T-helper 1 cell treated with Interleukin-12 subunit alpha and Interleukin-12 subunit beta and Interleukin-4 antibody, amounts not matched to agents 30 ng/mL and 1 ng/mL, for 36 hours (primary cell): ENCODE results near the gene FZD7. TPM values are rescaled to one million over a fixed set of nuclear protein-coding genes. Genes with fewer than 3 reads are reported as not detected.

Experiments used
- intact Hi-C: fragments of 100-400 bp; cut with micrococcal nuclease; formaldehyde crosslinking; loops from one replicate; pipeline ENCODE4 v1.15.1; 2024
- total RNA-seq: library from RNA; stranded (reverse); gene quantifications from 2 replicates; pipeline ENCODE4 v1.2.3, GENCODE V29; 2022

The FZD7 gene
- 0.29 and 0.83 TPM in 2 replicates for total RNA-seq

DNA sequence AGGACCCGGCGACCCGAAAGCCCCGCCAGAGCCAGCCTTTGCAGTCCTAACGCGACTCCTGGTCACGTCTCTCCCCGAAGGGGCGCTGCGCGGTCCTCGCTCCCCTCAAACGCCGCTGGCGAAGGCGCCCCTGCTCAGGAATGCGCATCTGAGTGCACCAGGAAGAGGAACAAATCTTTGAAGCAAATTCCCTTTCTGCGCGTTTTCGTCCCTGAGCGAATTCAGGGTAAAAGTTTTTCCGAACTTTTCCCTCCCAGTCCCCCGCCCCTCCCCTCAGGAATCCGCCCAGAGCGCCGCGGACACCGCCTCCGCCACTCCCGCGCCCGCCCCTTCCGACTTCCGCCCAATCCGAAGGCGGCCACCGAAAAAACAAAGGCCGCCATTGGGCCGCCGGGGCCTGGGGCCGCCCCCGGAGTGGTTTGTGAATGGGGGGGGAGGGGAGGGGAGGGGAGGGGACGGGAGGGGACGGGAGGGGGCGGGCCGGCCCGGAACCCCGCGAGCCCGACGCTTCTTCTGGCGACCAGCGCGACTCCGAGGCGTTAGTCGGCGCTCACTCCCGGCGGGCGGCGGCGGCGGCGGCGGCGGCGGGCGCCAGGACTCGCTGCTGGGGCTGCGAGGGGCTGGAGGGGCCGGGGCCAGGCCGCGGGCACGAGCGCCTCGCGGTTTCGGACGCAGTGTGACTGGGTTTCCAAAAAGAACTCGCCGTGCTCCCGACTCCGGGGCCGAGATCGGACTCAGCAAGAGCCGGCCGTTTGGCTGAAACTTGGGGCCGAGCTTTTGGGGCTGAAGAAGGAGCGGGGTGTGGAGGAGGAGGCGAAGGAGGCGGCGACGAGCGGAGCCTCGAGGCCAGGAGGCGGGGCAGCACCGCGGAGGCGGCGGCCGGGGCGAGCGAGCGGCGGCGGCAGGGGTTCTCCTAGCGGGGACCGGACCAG is at the start of gene FZD7:
FZD7 (plus strand) TSS at position 539 of the 932 bp plus-strand sequence. CDS start 793 bp downstream, outside the sequence.
- intact Hi-C loops = loop anchor here (1.0 to 10.0 kb wide), 12 partner anchors 173 to 1321 kb away; partner anchors contain the start of genes BMPR2, HYCC2, NBEAL1 and NDUFB3

GRCh38 chr2:201984333-201984732 is 49.3 kb upstream of the FZD7 start:
- intact Hi-C loops = no loop called here

- intact Hi-C loops = no loop called here
Observed at GRCh38 chr2:201984800-201985525, 48.7 kb upstream of the FZD7 start.

DNA sequence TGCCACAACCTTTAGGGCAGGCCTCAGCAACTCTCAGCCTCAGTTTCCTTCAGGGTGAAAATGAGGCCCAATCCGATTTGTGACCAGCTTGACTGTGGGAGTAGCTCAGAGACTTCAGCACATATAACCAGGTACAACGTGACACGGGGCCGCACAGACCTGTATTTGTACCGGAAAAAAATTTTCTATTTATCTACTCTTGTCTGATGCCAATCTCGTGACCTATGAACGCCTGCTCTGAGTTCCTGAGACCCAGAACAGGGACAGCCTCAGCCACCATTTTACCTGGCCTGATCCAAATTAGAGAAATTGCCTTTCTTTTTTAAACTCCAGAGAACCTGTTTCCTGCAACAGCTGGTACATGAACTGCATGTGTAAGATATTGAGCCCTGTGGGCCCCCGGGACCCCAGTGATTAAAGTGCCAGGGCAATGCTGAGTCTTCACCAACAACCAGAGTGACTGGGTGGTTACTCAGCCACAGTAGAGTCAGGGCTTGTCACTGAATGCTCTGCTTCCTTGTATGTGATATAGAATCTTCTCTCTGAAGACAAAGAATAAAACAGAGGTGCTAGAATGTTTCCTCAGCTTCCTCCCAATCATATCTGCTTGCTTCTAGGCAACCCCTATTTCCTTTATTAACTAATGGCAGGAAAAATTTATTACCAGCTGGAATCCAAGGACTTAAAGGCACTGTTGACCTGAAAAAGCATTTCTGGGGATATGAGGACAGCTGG is 47.8 kb upstream of the FZD7 start:
- intact Hi-C loops = no loop called here

DNA sequence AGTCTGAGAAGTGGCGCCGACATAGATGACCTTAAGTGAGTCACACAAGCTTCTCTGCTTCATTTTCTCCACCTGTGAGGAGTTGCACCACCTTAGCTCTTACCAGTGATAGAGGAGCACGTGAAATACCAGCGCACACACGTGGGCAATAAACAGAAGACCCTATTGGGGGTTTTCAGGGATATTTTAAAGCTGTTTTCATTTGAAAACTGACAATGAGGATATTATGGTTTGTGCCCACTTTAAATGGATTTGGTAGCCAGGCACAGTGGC is 47.3 kb upstream of the FZD7 start:
- intact Hi-C loops = no loop called here

GRCh38 chr2:201987426-201987825 is 46.2 kb upstream of the FZD7 start:
- intact Hi-C loops = no loop called here

- intact Hi-C loops = no loop called here
Observed at GRCh38 chr2:201990069-201990468, 43.6 kb upstream of the FZD7 start.

DNA sequence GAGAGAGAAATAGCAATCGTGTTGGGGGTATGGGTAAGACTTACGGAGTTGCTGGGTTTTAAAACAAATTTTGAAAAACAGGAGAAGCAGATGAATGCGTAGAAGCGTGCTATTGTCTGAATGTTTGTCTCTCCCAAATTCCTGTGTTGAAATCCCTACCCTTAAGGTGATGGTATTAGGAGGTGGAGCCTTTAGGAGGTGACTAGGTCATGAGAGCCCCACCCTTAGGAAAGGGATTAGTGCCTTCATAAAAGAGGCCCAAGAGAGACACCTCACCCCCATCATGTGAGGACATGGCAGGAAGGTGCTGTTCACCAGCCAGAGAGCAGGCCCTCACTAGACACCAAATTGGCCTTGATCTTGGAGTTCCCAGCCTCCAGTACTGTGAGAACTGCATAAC is 40.7 kb upstream of the FZD7 start:
- intact Hi-C loops = no loop called here

- intact Hi-C loops = no loop called here
Observed at GRCh38 chr2:201994973-201995638, 38.5 kb upstream of the FZD7 start.

- intact Hi-C loops = no loop called here
Observed at GRCh38 chr2:201996006-201996405, 37.6 kb upstream of the FZD7 start.

DNA sequence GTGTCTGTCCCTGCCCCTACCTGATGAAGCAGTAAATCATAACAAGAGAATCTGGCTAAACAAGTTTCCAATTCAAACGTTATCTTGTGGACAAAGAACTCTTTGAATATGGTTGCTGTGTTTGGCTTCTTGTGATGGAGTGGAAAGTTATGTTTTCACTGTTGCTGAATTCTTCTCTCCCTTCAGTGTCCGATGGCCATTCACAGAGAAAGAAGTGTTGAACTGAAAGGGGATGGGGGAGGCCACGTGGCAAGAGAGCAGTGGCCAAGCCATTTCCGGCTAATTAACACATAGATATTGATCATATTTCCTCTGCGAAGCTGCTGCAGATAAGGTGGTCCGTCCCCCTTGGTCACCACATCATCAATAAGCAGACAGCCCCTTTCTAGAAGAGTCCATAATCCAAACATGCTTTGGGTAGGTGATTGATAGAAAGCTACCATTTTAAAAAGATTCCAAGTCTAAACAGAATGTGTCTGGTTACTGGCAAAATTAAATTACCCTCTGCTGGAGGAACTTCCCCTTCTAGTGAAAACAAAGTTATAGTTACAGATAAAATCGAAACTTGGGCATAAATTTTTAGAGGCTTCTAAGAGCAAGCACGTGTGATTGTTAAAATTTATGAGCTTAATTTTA is 36.9 kb upstream of the FZD7 start:
- intact Hi-C loops = no loop called here

GRCh38 chr2:201999279-201999678 is 34.4 kb upstream of the FZD7 start:
- intact Hi-C loops = no loop called here

DNA sequence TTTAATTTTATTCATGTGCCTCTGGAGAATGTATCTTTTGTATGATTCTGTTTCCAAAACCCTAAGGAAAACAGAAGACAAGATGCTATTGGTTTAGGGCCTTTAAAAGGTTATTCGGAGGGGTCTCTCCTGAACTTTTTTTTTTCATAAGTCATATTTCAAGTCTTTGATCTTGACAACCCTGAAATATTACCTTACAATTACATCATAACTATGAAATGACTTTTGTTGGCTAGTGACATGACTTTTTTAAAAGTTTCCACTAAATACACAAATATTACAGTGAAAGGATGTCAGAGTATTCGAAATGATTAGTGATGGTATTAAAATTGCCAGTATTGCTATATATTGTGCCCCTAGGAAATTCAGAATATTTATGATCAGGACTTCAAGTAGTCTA is 31.8 kb upstream of the FZD7 start:
- intact Hi-C loops = no loop called here

- intact Hi-C loops = no loop called here
Observed at GRCh38 chr2:202002381-202002780, 31.3 kb upstream of the FZD7 start.

- intact Hi-C loops = no loop called here
Observed at GRCh38 chr2:202005272-202005887, 28.3 kb upstream of the FZD7 start.

GRCh38 chr2:202006301-202006700 is 27.4 kb upstream of the FZD7 start:
- intact Hi-C loops = no loop called here

DNA sequence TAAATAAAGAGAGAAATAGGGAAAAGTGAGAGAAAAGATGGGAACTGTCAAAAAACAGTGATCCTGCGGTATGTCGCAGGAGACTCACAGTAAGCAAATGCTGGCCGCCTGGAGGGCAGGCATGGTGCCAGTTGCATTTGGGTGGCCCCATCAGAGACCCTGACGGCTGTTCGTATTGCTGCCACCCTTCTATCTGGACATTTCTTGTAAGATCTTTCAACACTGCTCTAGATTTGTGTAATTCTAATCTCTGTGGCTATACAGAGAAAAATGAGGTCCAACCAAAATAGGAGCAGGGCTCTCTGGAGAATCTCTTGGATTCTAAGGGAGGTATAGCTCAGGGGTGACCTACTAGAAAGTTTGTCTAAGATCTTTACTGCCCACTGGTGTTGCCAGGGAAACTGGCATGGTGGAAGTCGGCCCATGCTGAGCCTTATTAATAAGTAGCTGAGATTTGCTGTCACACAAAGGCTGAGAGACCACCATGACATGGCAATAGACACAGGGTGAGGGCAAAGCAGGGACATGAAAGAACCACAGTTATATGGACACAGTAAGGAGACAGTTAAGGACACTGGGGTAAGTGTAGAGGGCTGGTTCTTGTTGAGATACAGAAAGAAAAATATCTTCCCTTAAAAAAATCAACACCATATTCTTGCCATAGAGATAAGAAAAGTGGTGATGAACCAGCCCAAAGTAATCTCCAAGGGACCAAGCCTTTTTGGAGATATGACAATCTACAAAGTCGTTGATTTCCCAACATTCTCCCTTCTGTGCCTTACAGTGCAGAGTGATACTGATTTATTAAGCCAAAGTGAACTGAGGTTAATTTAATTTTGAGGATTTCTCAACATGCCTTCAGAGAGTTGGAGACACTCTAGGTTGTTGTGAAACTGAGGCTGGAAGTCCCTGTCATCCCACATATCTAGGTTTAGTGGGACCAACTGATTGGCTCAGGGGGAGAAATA is 26.4 kb upstream of the FZD7 start:
- intact Hi-C loops = no loop called here

GRCh38 chr2:202007983-202008354 is 25.7 kb upstream of the FZD7 start:
- intact Hi-C loops = no loop called here

DNA sequence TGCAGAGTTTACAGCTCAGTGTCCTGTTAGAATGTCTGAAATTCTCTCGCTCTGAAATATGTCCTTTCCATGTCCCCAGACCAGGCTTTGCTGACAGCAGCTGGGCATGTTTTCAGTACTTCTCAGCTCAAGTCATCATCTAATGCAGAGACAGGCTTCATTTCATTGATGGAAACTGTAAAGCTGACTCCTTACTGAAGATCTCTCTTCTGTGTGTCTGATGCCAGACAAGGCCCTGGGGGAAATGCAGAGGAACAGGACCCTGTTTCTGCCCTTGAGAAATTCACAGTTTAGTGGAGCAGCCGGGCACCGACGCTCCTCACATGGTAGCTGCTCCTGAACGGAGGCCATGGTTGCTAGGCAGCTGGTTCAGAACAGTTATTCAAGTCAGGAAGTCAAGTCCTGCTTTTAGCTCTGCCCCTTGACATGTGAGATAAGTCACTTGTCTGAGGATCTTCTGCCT is 24.6 kb upstream of the FZD7 start:
- intact Hi-C loops = no loop called here
